Measurements from ENCODE around the gene C1orf21.

C1orf21 gene

GRCh38 chr1:184641894-184642293 lies 255.1 kb downstream of the C1orf21 start:
- no peak overlapping the region for H3K4me2 ChIP-seq (ENCODE audit: low read length)
- H3K36me3 ChIP-seq (ENCODE audit: control insufficient read depth in 1 of 2, insufficient read depth in 2 of 2, low read length in 2 of 2): no peaks in the 10 kb centered on the region
- H3K4ac ChIP-seq (ENCODE audit: low read depth, low read length): no peak overlapping the region
- no CpG with 5 or more reads among the region's 2 CpGs for WGBS (ENCODE audit: extremely low coverage, insufficient coverage, insufficient read length)
- H4K91ac ChIP-seq (ENCODE audit: low read depth, low read length): no peak overlapping the region
- H3K4me3 ChIP-seq (ENCODE audit: low read depth, low read length): no peak overlapping the region
- H4K12ac ChIP-seq (ENCODE audit: low read depth, low read length): no peak overlapping the region
- no peak overlapping the region for H2BK12ac ChIP-seq (ENCODE audit: low read length)
- H3K27ac ChIP-seq (ENCODE audit: low read depth, low read length): no peak overlapping the region
- H2BK5ac ChIP-seq (ENCODE audit: low read depth, low read length, poor library complexity): no peak overlapping the region
- no peak overlapping the region for H3K18ac ChIP-seq (ENCODE audit: low read length)
- no peak overlapping the region for H2BK120ac ChIP-seq (ENCODE audit: insufficient read depth, low read length, poor library complexity)
- H3K79me2 ChIP-seq (ENCODE audit: control insufficient read depth, insufficient read depth, low read length, poor library complexity): no peaks in the 10 kb centered on the region
- no peak overlapping the region for H4K8ac ChIP-seq (ENCODE audit: low read depth, low read length)
- no peak overlapping the region for H3K23ac ChIP-seq (ENCODE audit: low read length)
- no peak overlapping the region for H2AFZ ChIP-seq (ENCODE audit: insufficient read depth, low read length, poor library complexity)
- no peak overlapping the region for H3K9ac ChIP-seq (ENCODE audit: low read length)
- no peaks in the 10 kb centered on the region for H3K79me1 ChIP-seq (ENCODE audit: low read length)
- H3K14ac ChIP-seq (ENCODE audit: low read length): no peak overlapping the region
- no peaks in the 10 kb centered on the region for H3K4me1 ChIP-seq (ENCODE audit: control insufficient read depth in 1 of 2, insufficient read depth in 2 of 2, low read length in 2 of 2)
- H3K27me3 ChIP-seq (ENCODE audit: insufficient read depth, low read length): no peaks in the 10 kb centered on the region
- H2AK5ac ChIP-seq (ENCODE audit: low read length): no peak overlapping the region
- DNase-seq: no peak
- H3K9me3 ChIP-seq (ENCODE audit: insufficient read depth, low read depth, low read length): no peaks in the 10 kb centered on the region

GRCh38 chr1:184643661-184644060 lies 256.8 kb downstream of the C1orf21 start:
- H2BK120ac ChIP-seq (ENCODE audit: insufficient read depth, low read length, poor library complexity): no peak overlapping the region
- no peak overlapping the region for H2BK12ac ChIP-seq (ENCODE audit: low read length)
- no peak for DNase-seq
- no peak overlapping the region for H3K4ac ChIP-seq (ENCODE audit: low read depth, low read length)
- H4K8ac ChIP-seq (ENCODE audit: low read depth, low read length): no peak overlapping the region
- H3K27ac ChIP-seq (ENCODE audit: low read depth, low read length): no peak overlapping the region
- H3K36me3 ChIP-seq (ENCODE audit: control insufficient read depth in 1 of 2, insufficient read depth in 2 of 2, low read length in 2 of 2): no peaks in the 10 kb centered on the region
- H3K79me2 ChIP-seq (ENCODE audit: control insufficient read depth, insufficient read depth, low read length, poor library complexity): no peaks in the 10 kb centered on the region
- peaks cover 0 to 2% of the 10 kb centered on the region in 2 experiments for H3K4me1 ChIP-seq (ENCODE audit: control insufficient read depth in 1 of 2, insufficient read depth in 2 of 2, low read length in 2 of 2)
- no peaks in the 10 kb centered on the region for H3K9me3 ChIP-seq (ENCODE audit: insufficient read depth, low read depth, low read length)
- H3K4me3 ChIP-seq (ENCODE audit: low read depth, low read length): no peak overlapping the region
- no peak overlapping the region for H3K9ac ChIP-seq (ENCODE audit: low read length)
- no peak overlapping the region for H2AFZ ChIP-seq (ENCODE audit: insufficient read depth, low read length, poor library complexity)
- H4K12ac ChIP-seq (ENCODE audit: low read depth, low read length): no peak overlapping the region
- H3K27me3 ChIP-seq (ENCODE audit: insufficient read depth, low read length): no peaks in the 10 kb centered on the region
- H3K18ac ChIP-seq (ENCODE audit: low read length): no peak overlapping the region
- no peak overlapping the region for H4K91ac ChIP-seq (ENCODE audit: low read depth, low read length)
- H2BK5ac ChIP-seq (ENCODE audit: low read depth, low read length, poor library complexity): no peak overlapping the region
- H3K14ac ChIP-seq (ENCODE audit: low read length): no peak overlapping the region
- WGBS (ENCODE audit: extremely low coverage, insufficient coverage, insufficient read length): no CpG with 5 or more reads among the region's 1 CpG
- no peaks in the 10 kb centered on the region for H3K79me1 ChIP-seq (ENCODE audit: low read length)
- no peak overlapping the region for H2AK5ac ChIP-seq (ENCODE audit: low read length)
- no peak overlapping the region for H3K23ac ChIP-seq (ENCODE audit: low read length)
- no peak overlapping the region for H3K4me2 ChIP-seq (ENCODE audit: low read length)

GRCh38 chr1:184644771-184645170 lies 257.9 kb downstream of the C1orf21 start:
- no peak overlapping the region for H4K12ac ChIP-seq (ENCODE audit: low read depth, low read length)
- H3K4me2 ChIP-seq (ENCODE audit: low read length): no peak overlapping the region
- no peaks in the 10 kb centered on the region for H3K27me3 ChIP-seq (ENCODE audit: insufficient read depth, low read length)
- no CpG with 5 or more reads among the region's 11 CpGs for WGBS (ENCODE audit: extremely low coverage, insufficient coverage, insufficient read length)
- peaks cover 0 to 2% of the 10 kb centered on the region in 2 experiments for H3K4me1 ChIP-seq (ENCODE audit: control insufficient read depth in 1 of 2, insufficient read depth in 2 of 2, low read length in 2 of 2)
- H3K14ac ChIP-seq (ENCODE audit: low read length): no peak overlapping the region
- H3K79me1 ChIP-seq (ENCODE audit: low read length): no peaks in the 10 kb centered on the region
- H3K36me3 ChIP-seq (ENCODE audit: control insufficient read depth in 1 of 2, insufficient read depth in 2 of 2, low read length in 2 of 2): no peaks in the 10 kb centered on the region
- H2AFZ ChIP-seq (ENCODE audit: insufficient read depth, low read length, poor library complexity): no peak overlapping the region
- H3K9me3 ChIP-seq (ENCODE audit: insufficient read depth, low read depth, low read length): no peaks in the 10 kb centered on the region
- H3K23ac ChIP-seq (ENCODE audit: low read length): no peak overlapping the region
- H2BK5ac ChIP-seq (ENCODE audit: low read depth, low read length, poor library complexity): no peak overlapping the region
- H3K9ac ChIP-seq (ENCODE audit: low read length): no peak overlapping the region
- no peak overlapping the region for H3K4ac ChIP-seq (ENCODE audit: low read depth, low read length)
- no peak overlapping the region for H2BK12ac ChIP-seq (ENCODE audit: low read length)
- H3K27ac ChIP-seq (ENCODE audit: low read depth, low read length): no peak overlapping the region
- no peak overlapping the region for H4K91ac ChIP-seq (ENCODE audit: low read depth, low read length)
- DNase-seq: no peak
- H3K4me3 ChIP-seq (ENCODE audit: low read depth, low read length): no peak overlapping the region
- no peak overlapping the region for H2AK5ac ChIP-seq (ENCODE audit: low read length)
- no peak overlapping the region for H4K8ac ChIP-seq (ENCODE audit: low read depth, low read length)
- no peak overlapping the region for H3K18ac ChIP-seq (ENCODE audit: low read length)
- H2BK120ac ChIP-seq (ENCODE audit: insufficient read depth, low read length, poor library complexity): no peak overlapping the region
- no peaks in the 10 kb centered on the region for H3K79me2 ChIP-seq (ENCODE audit: control insufficient read depth, insufficient read depth, low read length, poor library complexity)

- no peak overlapping the region for H3K18ac ChIP-seq (ENCODE audit: low read length)
- no peak overlapping the region for H2AFZ ChIP-seq (ENCODE audit: insufficient read depth, low read length, poor library complexity)
- H4K8ac ChIP-seq (ENCODE audit: low read depth, low read length): no peak overlapping the region
- H3K4ac ChIP-seq (ENCODE audit: low read depth, low read length): no peak overlapping the region
- no peaks in the 10 kb centered on the region for H3K27me3 ChIP-seq (ENCODE audit: insufficient read depth, low read length)
- peaks cover 0 to 2% of the 10 kb centered on the region in 2 experiments for H3K4me1 ChIP-seq (ENCODE audit: control insufficient read depth in 1 of 2, insufficient read depth in 2 of 2, low read length in 2 of 2)
- no peak overlapping the region for H3K27ac ChIP-seq (ENCODE audit: low read depth, low read length)
- no peak overlapping the region for H4K91ac ChIP-seq (ENCODE audit: low read depth, low read length)
- DNase-seq: no peak
- H3K79me1 ChIP-seq (ENCODE audit: low read length): no peaks in the 10 kb centered on the region
- H2BK120ac ChIP-seq (ENCODE audit: insufficient read depth, low read length, poor library complexity): no peak overlapping the region
- H2AK5ac ChIP-seq (ENCODE audit: low read length): no peak overlapping the region
- no peak overlapping the region for H3K9ac ChIP-seq (ENCODE audit: low read length)
- no peaks in the 10 kb centered on the region for H3K36me3 ChIP-seq (ENCODE audit: control insufficient read depth in 1 of 2, insufficient read depth in 2 of 2, low read length in 2 of 2)
- no peak overlapping the region for H4K12ac ChIP-seq (ENCODE audit: low read depth, low read length)
- no peak overlapping the region for H3K23ac ChIP-seq (ENCODE audit: low read length)
- no peak overlapping the region for H3K14ac ChIP-seq (ENCODE audit: low read length)
- no peak overlapping the region for H3K4me2 ChIP-seq (ENCODE audit: low read length)
- no peak overlapping the region for H2BK5ac ChIP-seq (ENCODE audit: low read depth, low read length, poor library complexity)
- H3K79me2 ChIP-seq (ENCODE audit: control insufficient read depth, insufficient read depth, low read length, poor library complexity): no peaks in the 10 kb centered on the region
- no peak overlapping the region for H3K4me3 ChIP-seq (ENCODE audit: low read depth, low read length)
- WGBS (ENCODE audit: extremely low coverage, insufficient coverage, insufficient read length): no CpG with 5 or more reads among the region's 3 CpGs
- no peaks in the 10 kb centered on the region for H3K9me3 ChIP-seq (ENCODE audit: insufficient read depth, low read depth, low read length)
- no peak overlapping the region for H2BK12ac ChIP-seq (ENCODE audit: low read length)
These were observed 259.4 kb downstream of the C1orf21 start for GRCh38 chr1:184646178-184646701.

Measured in trophoblast cell (in vitro differentiated cells and primary cell).